Thyroid gland (tissue), 4 donors: ENCODE results near the gene MAGI1. TPM values are rescaled to one million over a fixed set of nuclear protein-coding genes. Genes with fewer than 3 reads are reported as not detected.

Source experiments
- DNase-seq, 2 donors: peaks; one replicate each; pipeline ENCODE4 v3.0.0-alpha.2; 2019
- H3K27ac ChIP-seq, 3 donors: fragments of 200-600 bp; sonication (generic); 1 replicate in 2 of 3; 2 replicates in 1 of 3; pipeline ENCODE4 v1.5.1; 2016 to 2019; ENCODE audit warnings: mild to moderate bottlenecking in 1 of 3, moderate library complexity in 1 of 3
- H3K27me3 ChIP-seq: fragments of 200-600 bp; sonication (generic); one replicate; pipeline ENCODE4 v1.5.1; 2019
- H3K36me3 ChIP-seq, 2 donors: fragments of 200-600 bp; sonication (generic); one replicate each; pipeline ENCODE4 v1.5.1; 2016 to 2019
- H3K4me1 ChIP-seq, 2 donors: fragments of 200-600 bp; sonication (generic); one replicate each; pipeline ENCODE4 v1.5.1; 2017 to 2019
- H3K4me3 ChIP-seq, 3 donors: fragments of 200-600 bp; sonication (generic); replicated peaks in 1 of 3; 1 replicate in 2 of 3; 2 replicates in 1 of 3; pipeline ENCODE4 v1.5.1; 2016; ENCODE audit warnings: mild to moderate bottlenecking in 1 of 3
- H3K9me3 ChIP-seq: fragments of 200-600 bp; sonication (generic); one replicate; pipeline ENCODE4 v1.5.1; 2017
- POLR2A ChIP-seq, 2 donors: fragments of 450-650 bp; IDR thresholded peaks; one replicate each; pipeline ENCODE4 v1.6.1; 2017; ENCODE audit warnings: antibody characterized with exemption in 2 of 2, mild to moderate bottlenecking in 2 of 2, moderate library complexity in 1 of 2
- WGBS, 2 donors: methylation state at CpG; one replicate each; pipeline ENCODE4 v1.1.5; 2017; 5-methylcytosine and 5-hydroxymethylcytosine counted together
- intact Hi-C: fragments of 100-400 bp; cut with DNase I; formaldehyde crosslinking; loops from one replicate; pipeline ENCODE4 v1.15.1; 2023
- total RNA-seq, 4 donors: library from RNA; depleted of rRNA; stranded (reverse); fragments of >200 nt; gene quantifications; one replicate each; pipeline ENCODE4 v1.2.3, GENCODE V29; 2016
- TF ChIP-seq, protein P1 (sequence below), 6 experiments: fragments of 200-600 bp in 3 of 6; fragments of 450-650 bp in 3 of 6; sonication (generic) in 3 of 6; IDR thresholded peaks; one replicate each; pipeline ENCODE4 v1.5.1; 2016 to 2019; ENCODE audit warnings: antibody characterized with exemption in 6 of 6, mild to moderate bottlenecking in 2 of 6, inconsistent platforms in 1 of 6, moderate library complexity in 1 of 6

MAGI1 gene
- total RNA-seq: 100 to 1,000 TPM in 1 of 4 donors, 10 to 100 TPM in 3; 60.5 to 123 (median 87.5) TPM

GRCh38 chr3:66038726-66039589, at the start of gene MAGI1:
TSS of gene MAGI1 (minus strand) at chr3:66038918. CDS start at chr3:66038308, 610 bp downstream.
- H3K27me3 ChIP-seq: no peaks in the 10 kb centered on the region
- DNase-seq: peak; percentile 94
- H3K9me3 ChIP-seq: no peaks in the 10 kb centered on the region
- WGBS, 2 donors: 0% methylated on average over 23 to 46 of the region's 73 CpGs
- intact Hi-C loops: loop anchor here (5.0 to 10.0 kb wide), 2 partner anchors 84 to 98 kb away; no protein-coding TSS in a partner anchor
- peak; percentile 68 to 85 for TF ChIP-seq POLR2A (IDR thresholded peaks at IDR 0.05)
- TF ChIP-seq, protein P1, sequence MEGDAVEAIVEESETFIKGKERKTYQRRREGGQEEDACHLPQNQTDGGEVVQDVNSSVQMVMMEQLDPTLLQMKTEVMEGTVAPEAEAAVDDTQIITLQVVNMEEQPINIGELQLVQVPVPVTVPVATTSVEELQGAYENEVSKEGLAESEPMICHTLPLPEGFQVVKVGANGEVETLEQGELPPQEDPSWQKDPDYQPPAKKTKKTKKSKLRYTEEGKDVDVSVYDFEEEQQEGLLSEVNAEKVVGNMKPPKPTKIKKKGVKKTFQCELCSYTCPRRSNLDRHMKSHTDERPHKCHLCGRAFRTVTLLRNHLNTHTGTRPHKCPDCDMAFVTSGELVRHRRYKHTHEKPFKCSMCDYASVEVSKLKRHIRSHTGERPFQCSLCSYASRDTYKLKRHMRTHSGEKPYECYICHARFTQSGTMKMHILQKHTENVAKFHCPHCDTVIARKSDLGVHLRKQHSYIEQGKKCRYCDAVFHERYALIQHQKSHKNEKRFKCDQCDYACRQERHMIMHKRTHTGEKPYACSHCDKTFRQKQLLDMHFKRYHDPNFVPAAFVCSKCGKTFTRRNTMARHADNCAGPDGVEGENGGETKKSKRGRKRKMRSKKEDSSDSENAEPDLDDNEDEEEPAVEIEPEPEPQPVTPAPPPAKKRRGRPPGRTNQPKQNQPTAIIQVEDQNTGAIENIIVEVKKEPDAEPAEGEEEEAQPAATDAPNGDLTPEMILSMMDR (IDR thresholded peaks at IDR 0.05): peak in 1 of 6 experiments; percentile 13
- no peaks in the 10 kb centered on the region for H3K36me3 ChIP-seq
- H3K4me3 ChIP-seq: peak within 1 kb of the TSS; percentile 43 to 82 (median 78)
- H3K27ac ChIP-seq: peak within 1 kb of the TSS; percentile 95 to 97 (median 96)
- peaks cover 9 to 19% of the 10 kb centered on the region in 2 donors for H3K4me1 ChIP-seq

DNA sequence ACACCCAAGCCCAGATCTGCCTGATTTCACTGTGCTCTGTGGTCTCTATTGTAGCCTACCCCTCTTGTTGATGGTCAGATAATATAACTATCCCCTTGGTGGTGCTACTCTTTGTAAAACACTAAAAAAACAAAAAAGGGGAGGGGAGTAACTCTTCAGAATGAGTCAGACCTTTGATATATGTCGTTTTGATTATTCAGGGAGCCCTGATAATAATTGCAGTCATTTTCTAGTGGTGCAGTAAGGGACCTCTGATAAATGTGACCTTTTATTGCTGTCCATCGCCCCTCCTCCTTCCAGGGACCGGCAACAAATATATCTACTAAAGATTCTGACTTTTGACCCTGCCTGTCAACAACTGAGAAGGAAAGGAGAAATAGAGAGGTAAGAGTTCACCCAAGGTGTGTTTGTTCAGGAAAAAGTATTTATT, 45.1 kb upstream of the MAGI1 start:
- 63 to 75% methylated on average over 3 of the region's 3 CpGs for WGBS, 2 donors
- H3K27me3 ChIP-seq: no peaks in the 10 kb centered on the region
- TF ChIP-seq POLR2A (IDR thresholded peaks at IDR 0.05): no peak
- TF ChIP-seq, protein P1 (IDR thresholded peaks at IDR 0.05): no peak
- intact Hi-C loops: no loop called here
- H3K9me3 ChIP-seq: no peaks in the 10 kb centered on the region
- no peaks in the 10 kb centered on the region for H3K4me1 ChIP-seq
- no peak overlapping the region for H3K4me3 ChIP-seq
- H3K36me3 ChIP-seq: no peaks in the 10 kb centered on the region
- no peak overlapping the region for H3K27ac ChIP-seq
- no peak for DNase-seq

- H3K9me3 ChIP-seq: no peaks in the 10 kb centered on the region
- no peaks in the 10 kb centered on the region for H3K36me3 ChIP-seq
- H3K27ac ChIP-seq: no peak overlapping the region
- no peak overlapping the region for H3K4me3 ChIP-seq
- intact Hi-C loops: no loop called here
- 45 to 71% methylated on average over 3 to 5 of the region's 5 CpGs for WGBS, 2 donors
- no peaks in the 10 kb centered on the region for H3K4me1 ChIP-seq
- no peak for DNase-seq
- TF ChIP-seq, protein P1 (IDR thresholded peaks at IDR 0.05): no peak
- no peak for TF ChIP-seq POLR2A (IDR thresholded peaks at IDR 0.05)
- no peaks in the 10 kb centered on the region for H3K27me3 ChIP-seq
Measured at GRCh38 chr3:66083096-66083678, 44.5 kb upstream of the MAGI1 start.

GRCh38 chr3:66082679-66083078, 44.0 kb upstream of the MAGI1 start:
- DNase-seq: no peak
- intact Hi-C loops: no loop called here
- Histone ChIP-seq H3K4me1 (no peaks in the 10 kb centered on the region), H3K36me3 (no peaks in the 10 kb centered on the region), H3K27me3 (no peaks in the 10 kb centered on the region), H3K4me3 (no peak overlapping the region), H3K9me3 (no peaks in the 10 kb centered on the region), H3K27ac (no peak overlapping the region)
- TF ChIP-seq POLR2A (IDR thresholded peaks at IDR 0.05): no peak
- TF ChIP-seq, protein P1 (IDR thresholded peaks at IDR 0.05): no peak

GRCh38 chr3:66080167-66080566, 41.4 kb upstream of the MAGI1 start:
- DNase-seq: no peak
- Histone ChIP-seq H3K9me3 (no peaks in the 10 kb centered on the region), H3K27ac (no peak overlapping the region), H3K27me3 (no peaks in the 10 kb centered on the region), H3K4me1 (peaks cover 3 to 15% of the 10 kb centered on the region in 2 donors), H3K36me3 (no peaks in the 10 kb centered on the region), H3K4me3 (no peak overlapping the region)
- TF ChIP-seq POLR2A (IDR thresholded peaks at IDR 0.05): no peak
- TF ChIP-seq, protein P1 (IDR thresholded peaks at IDR 0.05): no peak
- WGBS, 2 donors: 96 to 97% methylated on average over 3 of the region's 3 CpGs
- intact Hi-C loops: no loop called here
